SK-N-SH treated with all-trans-retinoic acid at 6 μM for 48 hours (cell line): ENCODE data around the gene TRIM75.
"Not testable (repeated sequence)": the region's sequence is repeated elsewhere in the genome, so short reads cannot be mapped to it uniquely, and the experiment has no call there.

Source experiments
- ATAC-seq: fragments of 200-7000 bp; cut with Tn5 transposase; 3 replicates; pipeline ENCODE4 v1.9.1; 2020; ENCODE audit warnings: mild to moderate bottlenecking, moderate library complexity
- ARNTL ChIP-seq: fragments of 450-650 bp; formaldehyde crosslinking; IDR thresholded peaks from 2 replicates; pipeline ENCODE4 v1.5.0; 2020; ENCODE audit warnings: low read depth, mild to moderate bottlenecking, moderate library complexity, borderline replicate concordance
- BACH2 ChIP-seq: fragments of 250-450 bp; sonication (Bioruptor Pico); IDR thresholded peaks from 2 replicates; pipeline ENCODE4 v1.9.0; 2021; ENCODE audit warnings: mild to moderate bottlenecking, borderline replicate concordance
- CREB5 ChIP-seq: fragments of 250-450 bp; sonication (Bioruptor Pico); IDR thresholded peaks from 2 replicates; pipeline ENCODE4 v1.5.1; 2020; ENCODE audit warnings: low read depth, mild to moderate bottlenecking, moderate library complexity
- CSDC2 ChIP-seq: fragments of 250-450 bp; sonication (Bioruptor Pico); IDR thresholded peaks from 2 replicates; pipeline ENCODE4 v1.5.0; 2020; ENCODE audit warnings: mild to moderate bottlenecking, moderate library complexity
- CSRNP3 ChIP-seq: fragments of 250-450 bp; sonication (Bioruptor Pico); IDR thresholded peaks from 2 replicates; pipeline ENCODE4 v1.5.1; 2021; ENCODE audit warnings: mild to moderate bottlenecking, moderate library complexity
- ESRRG ChIP-seq: fragments of 250-450 bp; sonication (Bioruptor Pico); IDR thresholded peaks from 2 replicates; pipeline ENCODE4 v1.6.1; 2021; ENCODE audit warnings: mild to moderate bottlenecking
- GLIS3 ChIP-seq: fragments of 250-450 bp; sonication (Bioruptor Pico); IDR thresholded peaks from 2 replicates; pipeline ENCODE4 v1.5.0; 2020; ENCODE audit warnings: mild to moderate bottlenecking, moderate library complexity
- ISL1 ChIP-seq: fragments of 250-450 bp; sonication (Bioruptor Pico); IDR thresholded peaks from 2 replicates; pipeline ENCODE4 v2.1.2; 2022; ENCODE audit warnings: mild to moderate bottlenecking, moderate library complexity
- OSR1 ChIP-seq: fragments of 250-450 bp; sonication (Bioruptor Pico); IDR thresholded peaks from 2 replicates; pipeline ENCODE4 v1.8.0; 2022; ENCODE audit warnings: moderate library complexity, mild to moderate bottlenecking, inconsistent platforms
- PATZ1 ChIP-seq: fragments of 250-450 bp; sonication (Bioruptor Pico); IDR thresholded peaks from 2 replicates; pipeline ENCODE4 v1.8.0; 2020; ENCODE audit warnings: mild to moderate bottlenecking, moderate library complexity, borderline replicate concordance
- PPARA ChIP-seq: fragments of 250-450 bp; sonication (Bioruptor Pico); IDR thresholded peaks from 2 replicates; pipeline ENCODE4 v1.5.0; 2020; ENCODE audit warnings: mild to moderate bottlenecking, borderline replicate concordance
- RARB ChIP-seq: fragments of 250-450 bp; sonication (Bioruptor Pico); IDR thresholded peaks from 2 replicates; pipeline ENCODE4 v1.8.0; 2021; ENCODE audit warnings: mild to moderate bottlenecking, moderate library complexity
- SNAI2 ChIP-seq: fragments of 250-450 bp; sonication (Bioruptor Pico); IDR thresholded peaks from 2 replicates; pipeline ENCODE4 v1.5.0; 2020; ENCODE audit warnings: mild to moderate bottlenecking, moderate library complexity
- TOX ChIP-seq: fragments of 250-450 bp; sonication (Bioruptor Pico); IDR thresholded peaks from 2 replicates; pipeline ENCODE4 v1.8.0; 2021; ENCODE audit warnings: mild to moderate bottlenecking, moderate library complexity, borderline replicate concordance
- ZC3H10 ChIP-seq: fragments of 250-450 bp; sonication (Bioruptor Pico); IDR thresholded peaks from 2 replicates; pipeline ENCODE4 v1.5.1; 2021; ENCODE audit warnings: mild to moderate bottlenecking, moderate library complexity
- ZFP3 ChIP-seq: fragments of 250-450 bp; sonication (Bioruptor Pico); IDR thresholded peaks from 2 replicates; pipeline ENCODE4 v1.5.0; 2020; ENCODE audit warnings: mild to moderate bottlenecking, moderate library complexity
- ZFP30 ChIP-seq: fragments of 450-650 bp; formaldehyde crosslinking; IDR thresholded peaks from 2 replicates; pipeline ENCODE4 v1.5.0; 2022; ENCODE audit warnings: mild to moderate bottlenecking, moderate library complexity
- ZNF565 ChIP-seq: fragments of 450-650 bp; formaldehyde crosslinking; conservative IDR thresholded peaks from 2 replicates; pipeline ENCODE4 v1.5.0; 2020; ENCODE audit warnings: low read depth, mild to moderate bottlenecking, moderate library complexity
- ZNF70 ChIP-seq: fragments of 450-650 bp; formaldehyde crosslinking; IDR thresholded peaks from 2 replicates; pipeline ENCODE4 v1.5.0; 2020; ENCODE audit warnings: mild to moderate bottlenecking, moderate library complexity
- ZNF8 ChIP-seq: fragments of 450-650 bp; formaldehyde crosslinking; IDR thresholded peaks from 2 replicates; pipeline ENCODE4 v1.5.0; 2020; ENCODE audit warnings: mild to moderate bottlenecking, moderate library complexity
- TF ChIP-seq, protein P1 (sequence below): fragments of 250-450 bp; sonication (Bioruptor Pico); IDR thresholded peaks from 2 replicates; pipeline ENCODE4 v1.5.0; 2020; ENCODE audit warnings: mild to moderate bottlenecking, moderate library complexity
- TF ChIP-seq, protein P2 (sequence below): fragments of 250-450 bp; sonication (Bioruptor Pico); IDR thresholded peaks from 2 replicates; pipeline ENCODE4 v1.8.0; 2021; ENCODE audit warnings: low read depth, mild to moderate bottlenecking, moderate library complexity, borderline replicate concordance

TRIM75 gene

GRCh38 chr4:165079476-165079875 lies 25.8 kb downstream of the TRIM75 start:
- no peak for ATAC-seq
- TF ChIP-seq GLIS3 (CRISPR knock-in tag) = no peak
- no peak for TF ChIP-seq BACH2 (CRISPR knock-in tag)
- TF ChIP-seq, protein P1, sequence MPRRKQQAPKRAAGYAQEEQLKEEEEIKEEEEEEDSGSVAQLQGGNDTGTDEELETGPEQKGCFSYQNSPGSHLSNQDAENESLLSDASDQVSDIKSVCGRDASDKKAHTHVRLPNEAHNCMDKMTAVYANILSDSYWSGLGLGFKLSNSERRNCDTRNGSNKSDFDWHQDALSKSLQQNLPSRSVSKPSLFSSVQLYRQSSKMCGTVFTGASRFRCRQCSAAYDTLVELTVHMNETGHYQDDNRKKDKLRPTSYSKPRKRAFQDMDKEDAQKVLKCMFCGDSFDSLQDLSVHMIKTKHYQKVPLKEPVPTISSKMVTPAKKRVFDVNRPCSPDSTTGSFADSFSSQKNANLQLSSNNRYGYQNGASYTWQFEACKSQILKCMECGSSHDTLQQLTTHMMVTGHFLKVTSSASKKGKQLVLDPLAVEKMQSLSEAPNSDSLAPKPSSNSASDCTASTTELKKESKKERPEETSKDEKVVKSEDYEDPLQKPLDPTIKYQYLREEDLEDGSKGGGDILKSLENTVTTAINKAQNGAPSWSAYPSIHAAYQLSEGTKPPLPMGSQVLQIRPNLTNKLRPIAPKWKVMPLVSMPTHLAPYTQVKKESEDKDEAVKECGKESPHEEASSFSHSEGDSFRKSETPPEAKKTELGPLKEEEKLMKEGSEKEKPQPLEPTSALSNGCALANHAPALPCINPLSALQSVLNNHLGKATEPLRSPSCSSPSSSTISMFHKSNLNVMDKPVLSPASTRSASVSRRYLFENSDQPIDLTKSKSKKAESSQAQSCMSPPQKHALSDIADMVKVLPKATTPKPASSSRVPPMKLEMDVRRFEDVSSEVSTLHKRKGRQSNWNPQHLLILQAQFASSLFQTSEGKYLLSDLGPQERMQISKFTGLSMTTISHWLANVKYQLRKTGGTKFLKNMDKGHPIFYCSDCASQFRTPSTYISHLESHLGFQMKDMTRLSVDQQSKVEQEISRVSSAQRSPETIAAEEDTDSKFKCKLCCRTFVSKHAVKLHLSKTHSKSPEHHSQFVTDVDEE (CRISPR knock-in tag) = no peak
- TF ChIP-seq ISL1 = no peak
- no peak for TF ChIP-seq CSDC2 (CRISPR knock-in tag)
- no peak for TF ChIP-seq PPARA
- TF ChIP-seq CSRNP3 (CRISPR knock-in tag) = no peak
- TF ChIP-seq SNAI2 (CRISPR knock-in tag) = no peak
- TF ChIP-seq, protein P2, sequence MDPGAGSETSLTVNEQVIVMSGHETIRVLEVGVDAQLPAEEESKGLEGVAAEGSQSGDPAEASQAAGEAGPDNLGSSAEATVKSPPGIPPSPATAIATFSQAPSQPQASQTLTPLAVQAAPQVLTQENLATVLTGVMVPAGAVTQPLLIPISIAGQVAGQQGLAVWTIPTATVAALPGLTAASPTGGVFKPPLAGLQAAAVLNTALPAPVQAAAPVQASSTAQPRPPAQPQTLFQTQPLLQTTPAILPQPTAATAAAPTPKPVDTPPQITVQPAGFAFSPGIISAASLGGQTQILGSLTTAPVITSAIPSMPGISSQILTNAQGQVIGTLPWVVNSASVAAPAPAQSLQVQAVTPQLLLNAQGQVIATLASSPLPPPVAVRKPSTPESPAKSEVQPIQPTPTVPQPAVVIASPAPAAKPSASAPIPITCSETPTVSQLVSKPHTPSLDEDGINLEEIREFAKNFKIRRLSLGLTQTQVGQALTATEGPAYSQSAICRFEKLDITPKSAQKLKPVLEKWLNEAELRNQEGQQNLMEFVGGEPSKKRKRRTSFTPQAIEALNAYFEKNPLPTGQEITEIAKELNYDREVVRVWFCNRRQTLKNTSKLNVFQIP (CRISPR knock-in tag) = no peak
- TF ChIP-seq PATZ1 (CRISPR knock-in tag) = no peak
- no peak for TF ChIP-seq ZNF70
- TF ChIP-seq ZC3H10 (CRISPR knock-in tag) = no peak
- TF ChIP-seq ZFP3 (CRISPR knock-in tag) = no peak
- no peak for TF ChIP-seq ESRRG
- no peak for TF ChIP-seq CREB5
- TF ChIP-seq ZNF8 (CRISPR knock-in tag) = no peak
- no peak for TF ChIP-seq ARNTL (CRISPR knock-in tag)
- TF ChIP-seq RARB (CRISPR knock-in tag) = no peak

GRCh38 chr4:165084787-165085186 lies 31.1 kb downstream of the TRIM75 start:
- ATAC-seq = not testable (repeated sequence)

GRCh38 chr4:165085946-165086345 lies 32.3 kb downstream of the TRIM75 start:
- no peak for ATAC-seq
- TF ChIP-seq BACH2 (CRISPR knock-in tag) (no peak), ZNF8 (CRISPR knock-in tag) (no peak), ESRRG (no peak), PATZ1 (CRISPR knock-in tag) (no peak), ZFP30 (CRISPR knock-in tag) (no peak), TOX (CRISPR knock-in tag) (no peak), ARNTL (CRISPR knock-in tag) (no peak), ZNF70 (no peak), OSR1 (CRISPR knock-in tag) (no peak), ZFP3 (CRISPR knock-in tag) (no peak), ZNF565 (CRISPR knock-in tag) (no peak), ISL1 (no peak), RARB (CRISPR knock-in tag) (no peak), PPARA (no peak)
- TF ChIP-seq, protein P1 (CRISPR knock-in tag) = no peak
- TF ChIP-seq, protein P2 (CRISPR knock-in tag) = no peak
